Spleen (tissue), 11 donors: ENCODE data around the gene EHBP1. TPM values are rescaled to one million over a fixed set of nuclear protein-coding genes. Genes with fewer than 3 reads are reported as not detected.

Experiments used
- DNase-seq: peaks from one replicate; pipeline ENCODE4 v3.0.0-alpha.2; 2020
- H3K27ac ChIP-seq, 8 donors: fragments of 200-600 bp; sonication (generic) in 7 of 8; 1 replicate in 4 of 8; 2 replicates in 4 of 8; pipeline versions ENCODE4 v1.5.0 to v1.8.0; 2016 to 2021; ENCODE audit warnings: inconsistent platforms in 4 of 8, mild to moderate bottlenecking in 4 of 8, moderate library complexity in 1 of 8
- H3K27me3 ChIP-seq, 7 donors: fragments of 200-600 bp; sonication (generic) in 6 of 7; replicated peaks in 1 of 7; 1 replicate in 4 of 7; 2 replicates in 3 of 7; pipeline versions ENCODE4 v1.5.0 to v1.8.0; 2016 to 2021; ENCODE audit warnings: inconsistent platforms in 3 of 7, mild to moderate bottlenecking in 1 of 7
- H3K36me3 ChIP-seq, 6 donors: fragments of 200-600 bp; sonication (generic) in 5 of 6; 1 replicate in 4 of 6; 2 replicates in 2 of 6; pipeline versions ENCODE4 v1.5.0 to v1.8.0; 2016 to 2021; ENCODE audit warnings: inconsistent platforms in 2 of 6
- H3K4me1 ChIP-seq, 6 donors: fragments of 200-600 bp; sonication (generic) in 5 of 6; 1 replicate in 3 of 6; 2 replicates in 3 of 6; pipeline versions ENCODE4 v1.5.0 to v1.8.0; 2016 to 2021; ENCODE audit warnings: inconsistent platforms in 3 of 6
- H3K4me3 ChIP-seq, 8 donors: fragments of 200-600 bp; sonication (generic) in 7 of 8; 1 replicate in 4 of 8; 2 replicates in 4 of 8; pipeline versions ENCODE4 v1.5.0 to v1.8.0; 2016 to 2021; ENCODE audit warnings: inconsistent platforms in 4 of 8, mild to moderate bottlenecking in 4 of 8, moderate library complexity in 2 of 8
- H3K9me3 ChIP-seq, 8 donors: fragments of 200-600 bp; sonication (generic) in 7 of 8; 1 replicate in 4 of 8; 2 replicates in 4 of 8; pipeline versions ENCODE4 v1.5.0 to v1.8.0; 2016 to 2021; ENCODE audit warnings: inconsistent platforms in 4 of 8
- POLR2A ChIP-seq, 3 donors: fragments of 450-650 bp; IDR thresholded peaks; one replicate each; pipeline ENCODE4 v1.5.1; 2017; ENCODE audit warnings: antibody characterized with exemption in 3 of 3, mild to moderate bottlenecking in 1 of 3
- POLR2AphosphoS5 ChIP-seq, 3 donors: sonication (generic); formaldehyde crosslinking; IDR thresholded peaks; one replicate each; pipeline ENCODE4 v1.5.1; 2017; ENCODE audit warnings: antibody characterized with exemption in 3 of 3
- WGBS, 5 donors: extraction: QIAGEN DNeasy Blood & Tissue Kit in 3 of 5; methylation state at CpG; one replicate each; pipeline versions ENCODE4 v1.1.5 to v1.1.7; 2013 to 2018; 5-methylcytosine and 5-hydroxymethylcytosine counted together
- intact Hi-C: fragments of 100-400 bp; cut with DNase I; formaldehyde crosslinking; loops from one replicate; pipeline ENCODE4 v1.15.0; 2023; ENCODE audit warnings: low total_unique reads
- polyA plus RNA-seq, 3 donors: library from polyadenylated mRNA; stranded (reverse); fragments of 200-250 nt; gene quantifications; one replicate each; pipeline ENCODE4 v1.2.1, GENCODE V29; 2013
- total RNA-seq, 7 donors: library from RNA; depleted of rRNA in 3 of 7; stranded (reverse); fragments of >200 nt in 3 of 7; fragmentation: NEBNext Ultra II Directional in 4 of 7; extraction: Animal tissue kit (Norgen Biotek cat#: 25700) in 4 of 7; gene quantifications; one replicate each; pipeline versions ENCODE4 v1.1.0 to v1.2.1, GENCODE V29; 2016 to 2021
- TF ChIP-seq, protein P1 (sequence below), 11 experiments: fragments of 200-600 bp in 7 of 11; fragments of 450-650 bp in 4 of 11; sonication (generic) in 4 of 11; IDR thresholded peaks in 8 of 11; conservative IDR thresholded peaks in 3 of 11; 1 replicate in 7 of 11; 2 replicates in 4 of 11; pipeline versions ENCODE4 v1.4.0 to v1.8.0; 2016 to 2021; ENCODE audit warnings: antibody characterized with exemption in 11 of 11, inconsistent platforms in 4 of 11, mild to moderate bottlenecking in 1 of 11
- donor health status: healthy with polysubstance abuse.
- donor health status: DM: no; HTN: no; CAD: no; lungs with moderate emphysema.
- donor health status: DM: no; HTN: no; CAD: no.
- donor health status: Bipolar disorder and iron deficiency.
- donor health status: healthy.
- donor health status: DM: no; HTN: no; CAD: no.
- donor health status: DM: yes; HTN: yes; CAD: no.

Gene EHBP1
- total and polyA plus RNA-seq, 10 donors, result 5.0 to 44.2 (median 31.7) TPM

DNA sequence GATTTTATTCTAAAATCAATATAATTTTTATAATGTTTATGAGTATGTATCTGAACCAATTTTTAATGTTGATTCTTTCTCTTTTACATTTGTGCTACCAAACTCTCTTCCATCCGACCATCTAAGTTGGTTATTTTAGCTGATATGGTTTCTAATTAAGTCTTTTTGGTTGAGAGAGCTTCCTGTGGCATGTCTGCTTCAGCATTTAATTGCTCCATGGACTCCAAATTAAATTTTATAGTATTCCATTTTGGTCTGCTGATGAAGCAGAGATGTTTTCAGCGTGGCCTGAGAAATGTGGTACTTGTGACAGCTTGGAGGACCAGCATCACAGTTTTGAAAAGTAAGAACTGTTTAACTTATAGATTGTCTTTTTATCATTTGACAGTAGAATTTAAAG lies 105.6 kb downstream of the EHBP1 start:
- no peak overlapping the region for H3K27ac ChIP-seq
- H3K36me3 ChIP-seq, result peaks cover 0 to 18% (median 0%) of the 10 kb centered on the region in 6 donors
- no peaks in the 10 kb centered on the region for H3K27me3 ChIP-seq
- H3K9me3 ChIP-seq, result peaks cover 0 to 21% (median 13%) of the 10 kb centered on the region in 8 donors
- no peak for DNase-seq
- WGBS, 5 donors, result 83 to 94% (median 88%) methylated on average over 2 of the region's 2 CpGs
- H3K4me3 ChIP-seq, result no peak overlapping the region
- intact Hi-C loops, result no loop called here
- H3K4me1 ChIP-seq, result peaks cover 0 to 9% (median 0%) of the 10 kb centered on the region in 6 donors
- TF ChIP-seq POLR2AphosphoS5 (IDR thresholded peaks at IDR 0.05), result no peak
- no peak for TF ChIP-seq POLR2A (IDR thresholded peaks at IDR 0.05)
- TF ChIP-seq, protein P1, sequence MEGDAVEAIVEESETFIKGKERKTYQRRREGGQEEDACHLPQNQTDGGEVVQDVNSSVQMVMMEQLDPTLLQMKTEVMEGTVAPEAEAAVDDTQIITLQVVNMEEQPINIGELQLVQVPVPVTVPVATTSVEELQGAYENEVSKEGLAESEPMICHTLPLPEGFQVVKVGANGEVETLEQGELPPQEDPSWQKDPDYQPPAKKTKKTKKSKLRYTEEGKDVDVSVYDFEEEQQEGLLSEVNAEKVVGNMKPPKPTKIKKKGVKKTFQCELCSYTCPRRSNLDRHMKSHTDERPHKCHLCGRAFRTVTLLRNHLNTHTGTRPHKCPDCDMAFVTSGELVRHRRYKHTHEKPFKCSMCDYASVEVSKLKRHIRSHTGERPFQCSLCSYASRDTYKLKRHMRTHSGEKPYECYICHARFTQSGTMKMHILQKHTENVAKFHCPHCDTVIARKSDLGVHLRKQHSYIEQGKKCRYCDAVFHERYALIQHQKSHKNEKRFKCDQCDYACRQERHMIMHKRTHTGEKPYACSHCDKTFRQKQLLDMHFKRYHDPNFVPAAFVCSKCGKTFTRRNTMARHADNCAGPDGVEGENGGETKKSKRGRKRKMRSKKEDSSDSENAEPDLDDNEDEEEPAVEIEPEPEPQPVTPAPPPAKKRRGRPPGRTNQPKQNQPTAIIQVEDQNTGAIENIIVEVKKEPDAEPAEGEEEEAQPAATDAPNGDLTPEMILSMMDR (IDR thresholded peaks at IDR 0.05 in 8 of 11, conservative IDR thresholded peaks at IDR 0.05 in 3 of 11), result no peak

DNA sequence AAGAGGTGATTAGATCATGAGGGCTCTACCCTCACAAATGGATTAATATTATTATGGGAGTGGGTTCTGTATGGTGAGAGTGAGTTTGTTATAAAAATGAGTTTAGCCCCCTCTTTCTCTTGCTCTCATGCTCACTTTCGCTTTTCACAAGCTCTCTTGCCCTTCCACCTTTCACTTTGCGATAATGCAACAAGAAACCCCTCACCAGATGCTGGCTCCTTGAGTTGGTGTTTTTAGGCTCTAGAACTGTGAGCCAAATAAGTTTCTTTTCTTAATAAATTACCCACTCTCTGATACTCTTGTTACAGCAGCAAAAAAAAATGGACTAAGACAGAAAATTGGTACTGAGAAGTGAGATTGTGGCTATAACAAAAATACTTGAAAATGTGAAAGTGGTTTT lies 106.5 kb downstream of the EHBP1 start:
- TF ChIP-seq, protein P1 (IDR thresholded peaks at IDR 0.05 in 8 of 11, conservative IDR thresholded peaks at IDR 0.05 in 3 of 11), result no peak
- TF ChIP-seq POLR2AphosphoS5 (IDR thresholded peaks at IDR 0.05), result no peak
- TF ChIP-seq POLR2A (IDR thresholded peaks at IDR 0.05), result no peak
- intact Hi-C loops, result no loop called here
- Histone ChIP-seq H3K9me3 (peaks cover 0 to 14% (median 11%) of the 10 kb centered on the region in 8 donors), H3K36me3 (peaks cover 0 to 9% (median 0%) of the 10 kb centered on the region in 6 donors), H3K4me1 (peaks cover 0 to 9% (median 0%) of the 10 kb centered on the region in 6 donors), H3K4me3 (no peak overlapping the region), H3K27ac (no peak overlapping the region), H3K27me3 (no peaks in the 10 kb centered on the region)
- no peak for DNase-seq
- WGBS, 5 donors, result 94 to 97% (median 95%) methylated on average over 2 of the region's 2 CpGs

DNA sequence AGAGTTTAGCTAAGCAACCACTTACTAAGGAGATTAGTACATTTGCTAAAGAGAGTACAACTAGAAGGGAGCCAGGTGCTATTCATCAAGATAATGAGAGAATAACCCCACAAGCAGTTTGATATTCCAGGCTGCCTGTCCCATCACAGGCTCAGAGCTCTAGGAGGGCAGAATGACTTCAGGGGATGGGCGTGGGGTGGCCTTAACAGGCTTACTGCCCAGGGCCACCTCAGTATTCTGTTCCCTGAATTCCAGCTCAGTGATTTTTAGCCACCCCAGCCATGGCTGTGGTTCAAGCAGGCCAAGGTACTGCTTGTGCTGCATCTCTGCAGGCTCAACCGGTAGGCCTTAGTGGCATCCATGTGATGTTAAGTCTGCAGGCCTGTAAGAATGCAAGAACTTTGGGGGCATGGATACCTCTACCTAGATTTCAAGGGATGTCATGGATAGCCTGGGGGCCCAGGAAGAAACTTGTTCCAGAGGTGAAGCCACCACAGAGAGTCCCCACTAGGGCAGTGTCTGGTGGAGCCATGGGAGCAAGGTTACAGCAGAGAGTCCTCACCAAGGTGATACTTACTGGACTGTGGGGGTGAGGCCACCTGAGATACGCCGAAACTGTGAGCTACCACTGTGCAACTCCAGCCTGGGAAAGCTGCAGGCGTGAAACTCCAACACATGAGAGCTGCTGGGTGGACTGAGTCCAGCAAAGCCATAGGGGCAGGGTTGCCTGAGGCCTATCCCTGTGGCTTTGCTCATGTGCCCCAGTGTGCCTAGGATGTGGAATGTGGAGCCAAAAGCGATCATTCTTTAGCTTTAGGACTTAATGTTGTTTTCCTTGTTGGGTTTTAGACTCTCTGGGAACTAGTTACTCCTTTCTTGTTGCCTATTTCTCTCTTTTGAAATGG lies 107.7 kb downstream of the EHBP1 start:
- TF ChIP-seq POLR2A (IDR thresholded peaks at IDR 0.05) (no peak), POLR2AphosphoS5 (IDR thresholded peaks at IDR 0.05) (no peak)
- TF ChIP-seq, protein P1 (IDR thresholded peaks at IDR 0.05 in 8 of 11, conservative IDR thresholded peaks at IDR 0.05 in 3 of 11), result no peak
- H3K4me3 ChIP-seq, result no peak overlapping the region
- H3K4me1 ChIP-seq, result peaks cover 0 to 9% (median 0%) of the 10 kb centered on the region in 6 donors
- DNase-seq, result no peak
- no peak overlapping the region for H3K27ac ChIP-seq
- intact Hi-C loops, result no loop called here
- peaks cover 0 to 2% (median 0%) of the 10 kb centered on the region in 8 donors for H3K9me3 ChIP-seq
- H3K27me3 ChIP-seq, result no peaks in the 10 kb centered on the region
- no peaks in the 10 kb centered on the region for H3K36me3 ChIP-seq
- 79 to 86% (median 82%) methylated on average over 4 to 6 of the region's 6 CpGs for WGBS, 5 donors

DNA sequence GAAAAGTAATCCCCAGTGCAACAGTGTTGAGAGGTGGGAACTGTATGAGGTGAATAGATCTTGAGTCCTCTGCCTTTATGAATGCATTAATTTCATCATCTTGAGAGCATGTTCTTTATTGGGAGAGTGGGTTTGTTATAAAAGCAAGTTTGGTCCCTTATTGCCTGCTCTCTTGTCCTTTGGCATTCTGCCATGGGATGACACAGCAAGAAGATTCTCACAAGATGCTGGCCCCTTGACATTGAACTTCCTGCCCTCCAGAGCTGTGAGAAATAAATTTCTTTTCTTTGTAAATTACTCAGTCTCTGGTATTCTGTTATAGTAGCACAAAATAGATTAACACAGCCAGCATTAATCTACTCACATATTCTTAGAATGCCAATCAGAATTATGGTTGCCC lies 108.6 kb downstream of the EHBP1 start:
- no peaks in the 10 kb centered on the region for H3K27me3 ChIP-seq
- H3K4me3 ChIP-seq, result no peak overlapping the region
- DNase-seq, result no peak
- H3K27ac ChIP-seq, result no peak overlapping the region
- no peaks in the 10 kb centered on the region for H3K36me3 ChIP-seq
- TF ChIP-seq, protein P1 (IDR thresholded peaks at IDR 0.05 in 8 of 11, conservative IDR thresholded peaks at IDR 0.05 in 3 of 11), result no peak
- TF ChIP-seq POLR2AphosphoS5 (IDR thresholded peaks at IDR 0.05) (no peak), POLR2A (IDR thresholded peaks at IDR 0.05) (no peak)
- H3K9me3 ChIP-seq, result no peaks in the 10 kb centered on the region
- intact Hi-C loops, result no loop called here
- peaks cover 0 to 9% (median 0%) of the 10 kb centered on the region in 6 donors for H3K4me1 ChIP-seq
